IMR-90 (cell line): ENCODE measurements around the gene FARP1. TPM values are rescaled to one million over a fixed set of nuclear protein-coding genes. Genes with fewer than 3 reads are reported as not detected.

ENCODE experiments used
- ATAC-seq: fragments of 200-7000 bp; cut with Tn5 transposase; 2 replicates; pipeline ENCODE4 v1.9.1; 2020; ENCODE audit warnings: low read depth, mild to moderate bottlenecking, moderate library complexity
- BruUV-seq: library from RNA; stranded (reverse); fragments of 400-500 nt; replicated peaks from 2 replicates; lab custom pipeline; 2021; lab: Mats Ljungman, UMichigan
- CTCF ChIA-PET: fragments of 300-600 bp; formaldehyde crosslinking; extraction: SDS; loops from one replicate; lab custom pipeline; 2021; ENCODE audit warnings: antibody characterized with exemption; lab: Yijun Ruan, JAX
- POLR2A ChIA-PET: fragments of 300-600 bp; sonication (Branson Sonifier 250); formaldehyde crosslinking; loops from one replicate; lab custom pipeline; 2022; ENCODE audit warnings: antibody characterized with exemption; ENCODE audit not compliant: unreplicated experiment; lab: Charles Lee
- DNase-seq: peaks from one replicate; pipeline ENCODE4 v3.0.0; 2013
- H2AFZ ChIP-seq: replicated peaks from 2 replicates; pipeline ENCODE3; 2013; ENCODE audit warnings: low read length, mild to moderate bottlenecking; ENCODE audit not compliant: poor library complexity
- H2AK5ac ChIP-seq: 2 replicates; pipeline ENCODE4 v1.6.1; 2013; ENCODE audit warnings: low read depth, low read length, inconsistent platforms
- H2AK9ac ChIP-seq: replicated peaks from 2 replicates; pipeline ENCODE3; 2013; ENCODE audit warnings: mild to moderate bottlenecking, low read depth, low read length, moderate library complexity; ENCODE audit not compliant: poor library complexity
- H2BK120ac ChIP-seq: 2 replicates; pipeline ENCODE4 v1.6.1; 2013; ENCODE audit warnings: low read depth, low read length, inconsistent platforms
- H2BK15ac ChIP-seq: 3 replicates; pipeline ENCODE4 v1.6.1; 2013; ENCODE audit warnings: low read depth, low read length, inconsistent platforms
- H2BK20ac ChIP-seq: 2 replicates; pipeline ENCODE4 v1.6.1; 2013; ENCODE audit warnings: low read depth, mild to moderate bottlenecking, inconsistent platforms, low read length, moderate library complexity
- H2BK5ac ChIP-seq: 2 replicates; pipeline ENCODE4 v1.6.1; 2013; ENCODE audit warnings: mild to moderate bottlenecking, low read depth, low read length, inconsistent platforms; ENCODE audit not compliant: poor library complexity, severe bottlenecking
- H3K14ac ChIP-seq: replicated peaks from 2 replicates; pipeline ENCODE4 v1.6.1; 2013; ENCODE audit warnings: low read depth, low read length, inconsistent platforms
- H3K18ac ChIP-seq: 2 replicates; pipeline ENCODE4 v1.6.1; 2013; ENCODE audit warnings: low read depth, low read length, control low read depth
- H3K23ac ChIP-seq: 2 replicates; pipeline ENCODE4 v1.6.1; 2013; ENCODE audit warnings: low read depth, low read length, inconsistent platforms
- H3K27ac ChIP-seq: 2 replicates; pipeline ENCODE4 v1.5.1; 2013; ENCODE audit warnings: mild to moderate bottlenecking, control low read depth, low read length; ENCODE audit not compliant: insufficient read depth
- H3K27me3 ChIP-seq: 2 replicates; pipeline ENCODE4 v1.6.1; 2013; ENCODE audit warnings: low read length; ENCODE audit not compliant: control insufficient read depth, insufficient read depth
- H3K36me3 ChIP-seq: 2 replicates; pipeline ENCODE4 v1.6.1; 2013; ENCODE audit warnings: low read length, mixed read lengths; ENCODE audit not compliant: control insufficient read depth, insufficient read depth
- H3K4ac ChIP-seq: 2 replicates; pipeline ENCODE4 v1.6.1; 2013; ENCODE audit warnings: low read depth, low read length, inconsistent platforms
- H3K4me1 ChIP-seq: 2 replicates; pipeline ENCODE4 v1.6.1; 2013; ENCODE audit warnings: low read length, mixed read lengths; ENCODE audit not compliant: control insufficient read depth, insufficient read depth
- H3K4me2 ChIP-seq: 2 replicates; pipeline ENCODE4 v1.6.1; 2013; ENCODE audit warnings: low read depth, mild to moderate bottlenecking, control low read depth, low read length, moderate library complexity
- H3K4me3 ChIP-seq: 2 replicates; pipeline ENCODE4 v1.5.1; 2013; ENCODE audit warnings: low read depth, mild to moderate bottlenecking, control low read depth, low read length, moderate library complexity; ENCODE audit not compliant: insufficient read depth
- H3K56ac ChIP-seq: 2 replicates; pipeline ENCODE4 v1.6.1; 2013; ENCODE audit warnings: low read length, inconsistent platforms; ENCODE audit not compliant: insufficient read depth; ENCODE audit errors: extremely low read depth
- H3K79me1 ChIP-seq, 2 experiments: 2 replicates each; pipeline ENCODE4 v1.6.1; 2013; ENCODE audit warnings: low read length in 2 of 2, inconsistent platforms in 1 of 2, low read depth in 1 of 2
- H3K9ac ChIP-seq: 2 replicates; pipeline ENCODE4 v1.6.1; 2013; ENCODE audit warnings: low read depth, low read length, control low read depth
- H3K9me1 ChIP-seq: 2 replicates; pipeline ENCODE4 v1.6.1; 2013; ENCODE audit warnings: low read length, inconsistent platforms; ENCODE audit not compliant: insufficient read depth
- H3K9me3 ChIP-seq: 2 replicates; pipeline ENCODE4 v1.6.1; 2013; ENCODE audit warnings: low read length; ENCODE audit not compliant: control insufficient read depth, insufficient read depth
- H4K20me1 ChIP-seq: 2 replicates; pipeline ENCODE4 v1.6.1; 2013; ENCODE audit warnings: low read length, inconsistent platforms; ENCODE audit not compliant: insufficient read depth
- H4K5ac ChIP-seq: 2 replicates; pipeline ENCODE4 v1.6.1; 2013; ENCODE audit warnings: mild to moderate bottlenecking, low read depth, low read length, control low read depth
- H4K8ac ChIP-seq, 2 experiments: 2 replicates each; pipeline ENCODE4 v1.6.1; 2013; ENCODE audit warnings: low read depth in 2 of 2, low read length in 2 of 2, control low read depth in 1 of 2, inconsistent platforms in 1 of 2
- H4K91ac ChIP-seq: 2 replicates; pipeline ENCODE4 v1.6.1; 2013; ENCODE audit warnings: low read depth, low read length, inconsistent platforms; ENCODE audit not compliant: insufficient read depth
- MAZ ChIP-seq: IDR thresholded peaks from 2 replicates; pipeline ENCODE4 v1.6.1; 2012; ENCODE audit warnings: low read depth, mild to moderate bottlenecking, low read length, improper control_type of control experiment, moderate library complexity, borderline replicate concordance
- WGBS, 2 experiments: methylation state at CpG; one replicate each; pipeline versions ENCODE4 v1.1.5 to v1.1.7; 2013; ENCODE audit warnings: missing lambda C conversion rate in 2 of 2; ENCODE audit not compliant: insufficient read length in 1 of 2; ENCODE audit errors: extremely low coverage in 2 of 2; 5-methylcytosine and 5-hydroxymethylcytosine counted together
- dilution Hi-C: fragments of 300-500 bp; cut with HindIII; formaldehyde crosslinking; loops from one replicate; pipeline ENCODE4 v1.14.3; 2018; ENCODE audit warnings: low sequenced_read_pairs; ENCODE audit not compliant: unreplicated experiment
- in situ Hi-C: fragments of 300-500 bp; cut with MboI; formaldehyde crosslinking; loops from 3 replicates; pipeline ENCODE4 v1.14.3; 2019; ENCODE audit warnings: low sequenced_read_pairs, inconsistent platforms, mixed read lengths
- intact Hi-C: fragments of 100-400 bp; cut with micrococcal nuclease; formaldehyde crosslinking; loops from 2 replicates; pipeline ENCODE4 v1.10.0; 2022
- polyA plus RNA-seq, 3 experiments: library from polyadenylated mRNA; depleted of rRNA; stranded (reverse); fragments of >200 nt; gene quantifications; 2 replicates each; pipeline ENCODE4 v1.2.3, GENCODE V29; 2012; ENCODE audit warnings: low replicate concordance in 1 of 3
- total RNA-seq: library from RNA; depleted of rRNA; stranded (reverse); fragments of >200 nt; gene quantifications from 2 replicates; pipeline ENCODE4 v1.2.3, GENCODE V29; 2012

FARP1 gene
- total and polyA plus RNA-seq, 2 of the 4 experiments (the other 2 are of a cell fraction), result 39.6 to 57.0 TPM

GRCh38 chr13:98111168-98112098 is 31.5 kb upstream of the FARP1 start:
- H3K56ac ChIP-seq, result no peak overlapping the region
- no peak overlapping the region for H4K8ac ChIP-seq
- H2BK20ac ChIP-seq, result no peak overlapping the region
- no peak for TF ChIP-seq MAZ
- ChIA-PET POLR2A (no interaction called here), CTCF (no interaction called here)
- dilution Hi-C loops (no loop called here), intact Hi-C loops (no loop called here), in situ Hi-C loops (no loop called here)
- DNase-seq (no peak), ATAC-seq (no peak)
- H3K27me3 ChIP-seq, result no peaks in the 10 kb centered on the region
- no peak overlapping the region; the same call in 1 of the 2 replicates for H2AK5ac ChIP-seq
- H3K36me3 ChIP-seq, result no peaks in the 10 kb centered on the region
- no peak overlapping the region for H3K9ac ChIP-seq
- H2BK120ac ChIP-seq, result no peak overlapping the region
- no peaks in the 10 kb centered on the region for H3K9me3 ChIP-seq
- H3K9me1 ChIP-seq, result no peaks in the 10 kb centered on the region
- no peak overlapping the region for H3K18ac ChIP-seq
- no peak overlapping the region for H2BK15ac ChIP-seq
- H3K4me3 ChIP-seq, result no peak overlapping the region
- H4K91ac ChIP-seq, result no peak overlapping the region
- WGBS, 2 experiments, result 92% methylated on average over 4 of the region's 10 CpGs; no CpG with 5 or more reads in 1 of the 2 experiments
- peak overlapping the region; percentile 52 for H2AFZ ChIP-seq
- peaks cover 4% of the 10 kb centered on the region for H3K4me1 ChIP-seq
- no TSS peak for BruUV-seq
- H3K4me2 ChIP-seq, result no peak overlapping the region
- H2AK9ac ChIP-seq, result no peak overlapping the region
- H2BK5ac ChIP-seq, result no peak overlapping the region
- H3K4ac ChIP-seq, result no peak overlapping the region
- peak overlapping the region; percentile 59; the same call in 1 of the 2 replicates for H3K14ac ChIP-seq
- H4K5ac ChIP-seq, result no peak overlapping the region
- no peak overlapping the region for H3K27ac ChIP-seq
- no peaks in the 10 kb centered on the region for H3K79me1 ChIP-seq
- no peaks in the 10 kb centered on the region for H4K20me1 ChIP-seq
- no peak overlapping the region for H3K23ac ChIP-seq
